ENCODE data around the gene CAMSAP1. TPM values are rescaled to one million over a fixed set of nuclear protein-coding genes. Genes with fewer than 3 reads are reported as not detected.

The CAMSAP1 gene
- total RNA-seq, 2 donors from 2014 or later = 19.4 to 21.4 TPM

DNA sequence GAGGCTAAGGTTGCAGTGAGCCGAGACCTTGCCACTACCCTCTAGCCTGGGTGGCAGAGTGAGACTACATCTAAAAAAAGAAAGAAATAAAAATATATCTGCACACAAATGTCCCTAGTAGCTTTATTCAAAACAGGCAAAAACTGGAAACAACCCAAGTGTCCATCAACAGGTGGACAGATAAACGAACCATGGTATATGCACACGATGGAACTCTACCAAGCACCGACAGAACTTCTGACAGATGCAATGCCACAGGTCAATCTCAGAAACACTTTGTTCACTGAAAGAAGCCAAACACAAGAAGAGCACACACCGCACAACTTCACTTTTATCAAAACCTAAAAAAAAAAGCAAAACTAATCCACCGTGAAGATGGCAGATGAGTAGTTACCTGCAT lies 30.4 kb downstream of the CAMSAP1 start:
- no peak for DNase-seq (ENCODE audit: low spot score)
- H3K4me1 ChIP-seq = peaks cover 0 to 11% of the 10 kb centered on the region in 2 donors
- H3K4me3 ChIP-seq = no peak overlapping the region
- H3K27me3 ChIP-seq = no peaks in the 10 kb centered on the region
- no peaks in the 10 kb centered on the region for H3K9me3 ChIP-seq
- TF ChIP-seq, protein P1, sequence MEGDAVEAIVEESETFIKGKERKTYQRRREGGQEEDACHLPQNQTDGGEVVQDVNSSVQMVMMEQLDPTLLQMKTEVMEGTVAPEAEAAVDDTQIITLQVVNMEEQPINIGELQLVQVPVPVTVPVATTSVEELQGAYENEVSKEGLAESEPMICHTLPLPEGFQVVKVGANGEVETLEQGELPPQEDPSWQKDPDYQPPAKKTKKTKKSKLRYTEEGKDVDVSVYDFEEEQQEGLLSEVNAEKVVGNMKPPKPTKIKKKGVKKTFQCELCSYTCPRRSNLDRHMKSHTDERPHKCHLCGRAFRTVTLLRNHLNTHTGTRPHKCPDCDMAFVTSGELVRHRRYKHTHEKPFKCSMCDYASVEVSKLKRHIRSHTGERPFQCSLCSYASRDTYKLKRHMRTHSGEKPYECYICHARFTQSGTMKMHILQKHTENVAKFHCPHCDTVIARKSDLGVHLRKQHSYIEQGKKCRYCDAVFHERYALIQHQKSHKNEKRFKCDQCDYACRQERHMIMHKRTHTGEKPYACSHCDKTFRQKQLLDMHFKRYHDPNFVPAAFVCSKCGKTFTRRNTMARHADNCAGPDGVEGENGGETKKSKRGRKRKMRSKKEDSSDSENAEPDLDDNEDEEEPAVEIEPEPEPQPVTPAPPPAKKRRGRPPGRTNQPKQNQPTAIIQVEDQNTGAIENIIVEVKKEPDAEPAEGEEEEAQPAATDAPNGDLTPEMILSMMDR (IDR thresholded peaks at IDR 0.05) = no peak
- no peaks in the 10 kb centered on the region for H3K36me3 ChIP-seq
- H3K27ac ChIP-seq = no peak overlapping the region

DNA sequence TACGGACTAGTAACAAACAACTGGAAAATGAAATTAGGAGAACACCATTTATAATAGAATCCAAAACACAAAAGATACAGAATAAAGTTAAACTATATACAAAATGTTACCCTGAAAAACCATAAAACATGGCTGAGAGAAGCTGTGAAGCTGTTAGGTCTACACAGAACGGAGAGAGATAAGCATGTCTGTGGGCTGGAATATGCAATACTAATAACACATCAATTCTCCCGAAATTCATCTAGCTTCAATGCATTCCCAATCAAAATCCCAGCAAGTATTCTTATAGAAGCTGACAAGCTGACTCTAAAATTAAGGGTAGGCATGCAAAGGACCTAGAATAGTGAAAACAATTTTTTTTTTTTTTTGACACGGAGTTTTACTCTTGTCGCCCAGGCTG lies 32.5 kb downstream of the CAMSAP1 start:
- H3K27me3 ChIP-seq = no peaks in the 10 kb centered on the region
- H3K36me3 ChIP-seq = no peaks in the 10 kb centered on the region
- no peak for DNase-seq (ENCODE audit: low spot score)
- H3K4me3 ChIP-seq = no peak overlapping the region
- no peak overlapping the region for H3K27ac ChIP-seq
- H3K9me3 ChIP-seq = no peaks in the 10 kb centered on the region
- TF ChIP-seq, protein P1 (IDR thresholded peaks at IDR 0.05) = no peak
- H3K4me1 ChIP-seq = peaks cover 0 to 11% of the 10 kb centered on the region in 2 donors

DNA sequence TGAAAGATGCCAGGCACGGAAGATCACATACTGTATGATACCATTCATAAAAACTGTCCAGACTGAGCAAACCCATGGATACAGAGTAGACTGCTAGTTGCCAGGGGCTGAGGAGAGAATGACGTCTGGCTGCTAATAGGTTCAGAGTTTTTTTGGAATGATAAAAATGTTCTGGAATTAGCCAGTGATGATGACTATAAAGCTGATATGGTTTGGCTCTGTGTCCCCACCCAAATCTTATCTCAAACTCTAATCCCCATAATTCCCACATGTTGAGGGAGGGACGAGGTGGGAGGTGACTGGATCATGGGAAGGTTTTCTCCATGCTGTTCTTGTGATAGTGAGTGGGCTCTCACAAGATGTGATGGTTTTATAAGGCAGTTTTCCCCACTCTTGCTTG lies 37.4 kb downstream of the CAMSAP1 start:
- DNase-seq (ENCODE audit: low spot score) = no peak
- no peaks in the 10 kb centered on the region for H3K27me3 ChIP-seq
- TF ChIP-seq, protein P1 (IDR thresholded peaks at IDR 0.05) = no peak

DNA sequence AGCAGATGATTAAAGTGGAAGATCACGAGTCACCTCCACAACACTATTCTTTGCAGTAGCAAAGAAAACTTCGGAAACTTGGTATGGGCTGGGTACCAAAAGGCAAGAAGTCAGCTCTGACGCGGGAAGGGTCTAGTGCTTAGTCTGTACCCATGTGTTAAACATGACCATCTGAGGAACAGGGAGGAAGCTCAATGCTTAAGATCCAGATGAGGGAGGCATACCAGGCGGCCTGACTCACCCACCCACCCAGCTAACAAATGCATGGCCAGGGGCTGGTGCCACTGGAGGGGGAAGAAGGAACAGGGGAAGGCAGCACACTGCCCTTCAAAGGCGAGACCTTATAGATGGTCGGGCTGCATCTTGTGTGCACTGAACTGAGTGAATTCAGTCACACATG lies 41.8 kb downstream of the CAMSAP1 start:
- no peak overlapping the region for H3K4me3 ChIP-seq
- TF ChIP-seq, protein P1 (IDR thresholded peaks at IDR 0.05) = no peak
- H3K27ac ChIP-seq = no peak overlapping the region
- peaks cover 0 to 15% of the 10 kb centered on the region in 2 donors for H3K4me1 ChIP-seq
- no peaks in the 10 kb centered on the region for H3K36me3 ChIP-seq
- no peaks in the 10 kb centered on the region for H3K9me3 ChIP-seq
- DNase-seq (ENCODE audit: low spot score) = no peak
- no peaks in the 10 kb centered on the region for H3K27me3 ChIP-seq

More for the DNA sequence above, 37.4 kb downstream of the CAMSAP1 start:
- H3K9me3 ChIP-seq = no peaks in the 10 kb centered on the region
- no peaks in the 10 kb centered on the region for H3K36me3 ChIP-seq
- peaks cover 0 to 7% of the 10 kb centered on the region in 2 donors for H3K4me1 ChIP-seq
- no peak overlapping the region for H3K27ac ChIP-seq
- no peak overlapping the region for H3K4me3 ChIP-seq

DNA sequence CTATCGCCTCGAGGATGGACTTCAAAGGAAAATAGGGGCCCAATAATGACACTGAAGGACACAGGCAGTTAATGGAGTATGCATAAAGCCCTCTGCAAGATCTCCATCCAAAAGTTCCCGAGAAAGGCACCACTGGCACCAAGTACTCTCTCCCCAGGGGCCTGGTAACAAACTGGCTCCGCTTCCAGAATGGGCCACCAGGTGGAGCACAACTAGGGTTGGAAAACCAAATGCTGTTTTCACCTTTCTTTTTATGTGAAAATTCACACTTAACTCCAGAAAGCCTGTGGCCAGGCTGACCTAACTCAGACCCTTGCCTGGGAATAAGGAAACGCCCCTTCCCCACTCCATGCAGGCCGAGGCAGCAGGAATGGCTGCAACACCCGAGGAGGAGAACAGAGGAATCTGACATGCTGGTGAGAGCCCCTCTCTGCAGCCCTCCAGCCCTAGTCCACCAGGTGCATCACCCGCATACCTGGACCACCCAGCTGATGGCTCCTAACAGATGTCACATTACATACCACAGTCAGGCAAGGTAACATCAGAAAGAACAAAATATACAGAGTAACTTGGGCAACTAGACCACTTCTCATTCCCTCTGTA lies 42.8 kb downstream of the CAMSAP1 start:
- Histone ChIP-seq H3K4me3 (no peak overlapping the region), H3K4me1 (peaks cover 0 to 15% of the 10 kb centered on the region in 2 donors), H3K27ac (no peak overlapping the region), H3K27me3 (no peaks in the 10 kb centered on the region), H3K36me3 (no peaks in the 10 kb centered on the region), H3K9me3 (no peaks in the 10 kb centered on the region)
- TF ChIP-seq, protein P1 (IDR thresholded peaks at IDR 0.05) = peak; percentile 78 to 91
- DNase-seq (ENCODE audit: low spot score) = no peak

DNA sequence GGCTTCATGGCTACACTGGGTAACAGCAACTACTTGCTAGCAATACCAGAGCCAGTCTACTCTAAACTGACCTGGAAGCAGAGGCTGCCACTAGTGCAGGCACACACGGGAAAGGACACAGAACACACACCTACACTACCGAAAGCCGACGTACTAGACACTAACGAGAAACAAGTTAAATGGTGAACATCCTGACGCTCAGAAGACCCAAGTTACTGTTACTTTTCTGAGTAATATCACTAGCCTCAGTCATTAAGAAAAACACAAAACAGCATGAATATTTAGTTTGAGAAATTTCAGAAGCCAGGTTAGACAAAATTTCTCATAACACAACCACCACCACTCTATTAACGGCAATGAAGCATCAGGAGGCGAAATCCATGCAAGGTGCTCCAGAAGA lies 44.5 kb downstream of the CAMSAP1 start:
- H3K36me3 ChIP-seq = no peaks in the 10 kb centered on the region
- TF ChIP-seq, protein P1 (IDR thresholded peaks at IDR 0.05) = no peak
- peaks cover 0 to 15% of the 10 kb centered on the region in 2 donors for H3K4me1 ChIP-seq
- no peak for DNase-seq (ENCODE audit: low spot score)
- no peaks in the 10 kb centered on the region for H3K27me3 ChIP-seq
- H3K9me3 ChIP-seq = no peaks in the 10 kb centered on the region
- no peak overlapping the region for H3K4me3 ChIP-seq
- H3K27ac ChIP-seq = no peak overlapping the region

All from right atrium auricular region (tissue), 2 donors.